ENCODE results near the gene FOXC2.

The FOXC2 gene

GRCh38 chr16:86520317-86521210, 46.1 kb upstream of the FOXC2 start:
- ChIA-PET CTCF (interaction anchor here (0.6 to 16.8 kb wide), 54 partner anchors 9 to 704 kb away, joined by 3 to 685 read pairs (median 4); partner anchors contain the start of gene FOXF1), POLR2A (no interaction called here)
- no peak for DNase-seq (ENCODE audit: low read depth, low spot score)
- TF ChIP-seq CTCF (IDR thresholded peaks at IDR 0.05; ENCODE audit: insufficient read depth, low read length, missing control alignments) = no peak
- peak overlapping the region; percentile 37 for H3K4me3 ChIP-seq (ENCODE audit: low read depth, low read length)

- ChIA-PET POLR2A (no interaction called here), CTCF (interaction anchor here (1.0 to 16.8 kb wide), 17 partner anchors 10 to 705 kb away, joined by 3 to 685 read pairs (median 11); no protein-coding TSS in a partner anchor)
- H3K4me3 ChIP-seq (ENCODE audit: low read depth, low read length) = no peak overlapping the region
- no peak for TF ChIP-seq CTCF (IDR thresholded peaks at IDR 0.05; ENCODE audit: insufficient read depth, low read length, missing control alignments)
- no peak for DNase-seq (ENCODE audit: low read depth, low spot score)
Observed at GRCh38 chr16:86521236-86522197, 45.1 kb upstream of the FOXC2 start.

- no peak for DNase-seq (ENCODE audit: low read depth, low spot score)
- TF ChIP-seq CTCF (IDR thresholded peaks at IDR 0.05; ENCODE audit: insufficient read depth, low read length, missing control alignments) = no peak
- no peak overlapping the region for H3K4me3 ChIP-seq (ENCODE audit: low read depth, low read length)
- ChIA-PET CTCF (interaction anchor here (0.9 to 16.8 kb wide), 4 partner anchors 447 to 704 kb away, joined by 3 to 685 read pairs (median 5); no protein-coding TSS in a partner anchor), POLR2A (no interaction called here)
Observed at GRCh38 chr16:86522634-86523033, 44.0 kb upstream of the FOXC2 start.

GRCh38 chr16:86523166-86523740, 43.4 kb upstream of the FOXC2 start:
- H3K4me3 ChIP-seq (ENCODE audit: low read depth, low read length) = no peak overlapping the region
- ChIA-PET CTCF (interaction anchor here (0.9 to 16.8 kb wide), 4 partner anchors 448 to 704 kb away, joined by 3 to 685 read pairs (median 5); no protein-coding TSS in a partner anchor), POLR2A (no interaction called here)
- no peak for DNase-seq (ENCODE audit: low read depth, low spot score)
- TF ChIP-seq CTCF (IDR thresholded peaks at IDR 0.05; ENCODE audit: insufficient read depth, low read length, missing control alignments) = no peak

- H3K4me3 ChIP-seq (ENCODE audit: low read depth, low read length) = no peak overlapping the region
- CTCF ChIA-PET = interaction anchor here (2.1 to 16.8 kb wide), 2 partner anchors 449 to 480 kb away, joined by 7 to 685 read pairs; no protein-coding TSS in a partner anchor
- no peak for DNase-seq (ENCODE audit: low read depth, low spot score)
- TF ChIP-seq CTCF (IDR thresholded peaks at IDR 0.05; ENCODE audit: insufficient read depth, low read length, missing control alignments) = no peak
- POLR2A ChIA-PET = no interaction called here
Observed at GRCh38 chr16:86524029-86524428, 42.6 kb upstream of the FOXC2 start.

Data from AG04449 (cell line).